ES-I3 (cell line): ENCODE results near the gene TNFRSF1A.

Experiments used
- H3K36me3 ChIP-seq: 2 replicates; pipeline ENCODE4 v1.6.1; 2013; ENCODE audit warnings: mild to moderate bottlenecking, low read length, control low read depth, moderate library complexity; ENCODE audit not compliant: insufficient read depth
- H3K4me1 ChIP-seq: 2 replicates; pipeline ENCODE4 v1.6.1; 2013; ENCODE audit warnings: mild to moderate bottlenecking, control low read depth, low read length; ENCODE audit not compliant: insufficient read depth
- H3K9ac ChIP-seq: 2 replicates; pipeline ENCODE4 v1.6.1; 2013; ENCODE audit warnings: low read depth, mild to moderate bottlenecking, low read length, moderate library complexity
- H3K9me3 ChIP-seq: 2 replicates; pipeline ENCODE4 v1.6.1; 2013; ENCODE audit warnings: mild to moderate bottlenecking, low read length, moderate library complexity; ENCODE audit not compliant: control insufficient read depth, insufficient read depth

TNFRSF1A gene

DNA sequence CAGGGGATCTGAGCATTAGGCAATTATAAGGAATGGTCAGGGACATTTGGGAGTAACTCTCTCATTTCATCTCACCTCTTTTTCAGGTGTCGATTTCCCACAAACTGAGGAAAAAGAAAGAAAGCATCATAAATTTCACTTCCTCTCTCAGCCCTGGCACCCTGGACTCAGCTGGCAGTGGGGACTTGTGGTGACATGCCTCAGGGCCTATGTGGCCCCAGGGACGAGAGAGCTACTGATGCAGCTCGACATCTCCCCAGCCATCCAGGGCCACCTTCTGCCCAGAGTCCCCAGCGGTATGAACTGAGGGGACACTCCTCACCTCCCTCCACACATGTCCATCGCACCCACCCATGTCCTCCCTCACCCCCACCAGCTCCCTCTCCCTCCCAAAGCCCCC, 11.7 kb downstream of the TNFRSF1A start:
- H3K36me3 ChIP-seq = peaks cover 31% of the 10 kb centered on the region
- no peak overlapping the region for H3K9ac ChIP-seq
- H3K9me3 ChIP-seq = no peaks in the 10 kb centered on the region
- peaks cover 28% of the 10 kb centered on the region for H3K4me1 ChIP-seq

- peaks cover 31% of the 10 kb centered on the region for H3K36me3 ChIP-seq
- peaks cover 28% of the 10 kb centered on the region for H3K4me1 ChIP-seq
- H3K9ac ChIP-seq = no peak overlapping the region
Measured at GRCh38 chr12:6329703-6330064, 12.2 kb downstream of the TNFRSF1A start.

DNA sequence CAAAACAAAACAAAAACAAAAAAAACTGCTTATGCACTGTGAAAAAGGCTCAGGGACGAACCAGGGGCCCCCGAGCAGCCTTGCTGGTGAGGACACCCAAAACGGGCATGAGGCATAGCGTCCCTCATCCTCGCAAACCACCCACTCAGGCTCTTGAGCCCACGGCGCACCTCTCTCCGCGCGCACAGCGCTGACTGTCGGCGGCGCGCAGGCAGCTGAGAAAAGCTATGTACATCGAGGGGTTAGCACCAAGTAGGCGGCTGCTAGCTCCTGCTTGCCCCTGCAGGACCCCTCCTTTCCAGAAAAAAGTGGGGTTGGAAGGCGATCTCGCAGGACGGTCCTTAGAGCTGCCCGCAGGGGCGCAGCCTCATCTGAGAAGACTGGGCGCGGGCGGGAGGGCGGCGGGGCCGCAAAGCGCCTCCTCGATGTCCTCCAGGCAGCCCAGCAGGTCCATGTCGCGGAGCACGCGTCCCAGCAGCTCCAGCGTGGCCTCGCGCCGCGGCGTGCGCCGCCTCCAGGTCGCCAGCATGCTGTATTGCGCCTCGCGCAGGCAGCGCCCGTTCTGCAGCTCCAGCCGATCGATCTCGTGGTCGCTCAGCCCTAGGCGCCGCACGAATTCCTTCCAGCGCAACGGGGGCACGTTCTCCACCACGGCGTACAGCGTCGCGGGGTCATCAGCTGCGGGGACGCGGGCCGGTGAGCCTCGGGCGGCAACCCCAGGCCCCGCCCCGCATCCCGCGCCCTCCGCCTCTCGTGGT, 12.8 kb downstream of the TNFRSF1A start:
- Histone ChIP-seq H3K9me3 (no peaks in the 10 kb centered on the region), H3K36me3 (peaks cover 27% of the 10 kb centered on the region), H3K4me1 (peaks cover 32% of the 10 kb centered on the region), H3K9ac (no peak overlapping the region)

More at GRCh38 chr12:6329703-6330064, 12.2 kb downstream of the TNFRSF1A start:
- H3K9me3 ChIP-seq = no peaks in the 10 kb centered on the region

DNA sequence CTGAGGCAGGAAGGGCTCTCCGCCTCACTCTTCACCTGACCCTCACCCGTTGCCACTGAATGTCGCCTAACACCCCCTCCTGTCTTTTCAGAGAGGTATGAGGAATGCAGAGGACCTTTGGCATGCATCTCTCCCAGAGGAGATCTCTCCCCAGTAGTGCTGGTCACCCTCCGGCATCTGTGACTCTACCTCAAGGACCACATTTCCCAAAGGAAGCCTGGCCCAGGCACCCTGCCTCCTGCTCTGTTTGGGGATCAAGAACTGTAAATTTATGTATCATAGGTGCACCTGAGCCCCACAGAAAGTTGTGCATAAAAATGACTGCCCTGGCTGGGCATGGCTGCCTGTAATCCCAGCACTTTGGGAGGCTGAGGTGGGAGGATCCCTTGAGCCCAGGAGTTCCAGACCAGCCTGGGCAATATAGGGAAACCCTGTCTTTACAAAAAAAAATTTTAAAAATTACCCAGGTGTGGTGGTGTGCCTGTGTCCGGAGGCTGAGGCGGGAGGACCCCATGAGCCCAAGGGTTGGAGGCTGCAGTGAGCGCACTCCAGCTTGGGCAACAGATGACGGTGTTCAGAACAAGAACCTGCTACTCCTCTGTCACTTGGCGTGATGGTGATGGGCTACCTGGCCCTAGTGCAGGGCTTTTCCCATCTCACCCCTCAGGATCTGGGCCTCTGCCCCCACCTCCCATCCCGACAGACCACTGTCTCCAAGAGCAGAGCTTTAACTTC, 13.7 kb downstream of the TNFRSF1A start:
- H3K9ac ChIP-seq = no peak overlapping the region
- no peaks in the 10 kb centered on the region for H3K9me3 ChIP-seq
- peaks cover 19% of the 10 kb centered on the region for H3K36me3 ChIP-seq
- peaks cover 38% of the 10 kb centered on the region for H3K4me1 ChIP-seq

- Histone ChIP-seq H3K9ac (no peak overlapping the region), H3K4me1 (peaks cover 39% of the 10 kb centered on the region), H3K36me3 (peaks cover 14% of the 10 kb centered on the region; the same call in 1 of the 2 replicates), H3K9me3 (no peaks in the 10 kb centered on the region)
Measured at GRCh38 chr12:6327229-6328041, 14.4 kb downstream of the TNFRSF1A start.

- Histone ChIP-seq H3K36me3 (peaks cover 13% of the 10 kb centered on the region; the same call in 1 of the 2 replicates), H3K9me3 (no peaks in the 10 kb centered on the region), H3K9ac (no peak overlapping the region), H3K4me1 (peaks cover 47% of the 10 kb centered on the region)
Measured at GRCh38 chr12:6326316-6327228, 15.3 kb downstream of the TNFRSF1A start.

- H3K9me3 ChIP-seq = no peaks in the 10 kb centered on the region
- H3K4me1 ChIP-seq = peaks cover 47% of the 10 kb centered on the region
- H3K9ac ChIP-seq = no peak overlapping the region
- H3K36me3 ChIP-seq = 0 out of 2 replicates have a peak, but pooled peaks cover 7% of the 10 kb centered on the region
Measured at GRCh38 chr12:6324936-6325750, 16.7 kb downstream of the TNFRSF1A start.

GRCh38 chr12:6323995-6324711, 17.7 kb downstream of the TNFRSF1A start:
- Histone ChIP-seq H3K9ac (peak overlapping the region; percentile 41), H3K36me3 (peaks cover 4% of the 10 kb centered on the region; the same call in 1 of the 2 replicates), H3K9me3 (no peaks in the 10 kb centered on the region), H3K4me1 (peaks cover 47% of the 10 kb centered on the region)

GRCh38 chr12:6323340-6323994, 18.4 kb downstream of the TNFRSF1A start:
- no peaks in the 10 kb centered on the region for H3K9me3 ChIP-seq
- peak overlapping the region; percentile 41 for H3K9ac ChIP-seq
- H3K36me3 ChIP-seq = peaks cover 4% of the 10 kb centered on the region
- H3K4me1 ChIP-seq = peaks cover 47% of the 10 kb centered on the region

DNA sequence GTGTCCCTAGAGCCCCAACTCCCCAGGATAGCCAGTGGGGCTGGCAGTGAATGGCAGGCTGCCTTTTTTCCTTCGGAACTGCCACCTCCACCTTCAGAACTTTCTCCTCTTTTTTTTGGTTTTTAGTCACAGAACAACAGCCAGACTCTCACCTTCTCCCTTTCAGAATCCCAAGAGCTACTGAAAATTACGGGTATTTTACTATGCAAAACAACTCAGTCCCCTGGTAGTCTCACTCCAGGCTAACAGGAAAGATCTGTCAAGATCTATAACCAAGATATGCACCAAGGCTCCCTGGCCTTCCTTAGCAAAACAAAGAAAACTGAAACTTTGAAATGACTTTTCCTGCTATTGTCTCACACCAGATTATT, 18.9 kb downstream of the TNFRSF1A start:
- Histone ChIP-seq H3K36me3 (peaks cover 1% of the 10 kb centered on the region), H3K9me3 (no peaks in the 10 kb centered on the region), H3K4me1 (peaks cover 43% of the 10 kb centered on the region), H3K9ac (0 out of 2 replicates have a peak overlapping the region, but pooled peaks have one; percentile 3)

- Histone ChIP-seq H3K9ac (no peak overlapping the region), H3K9me3 (no peaks in the 10 kb centered on the region), H3K36me3 (no peaks in the 10 kb centered on the region; the same call in none of the 2 replicates), H3K4me1 (peaks cover 37% of the 10 kb centered on the region)
Measured at GRCh38 chr12:6322352-6322751, 19.5 kb downstream of the TNFRSF1A start.

GRCh38 chr12:6321905-6322304, 20.0 kb downstream of the TNFRSF1A start:
- no peaks in the 10 kb centered on the region for H3K9me3 ChIP-seq
- H3K36me3 ChIP-seq = no peaks in the 10 kb centered on the region; the same call in none of the 2 replicates
- peaks cover 37% of the 10 kb centered on the region for H3K4me1 ChIP-seq
- H3K9ac ChIP-seq = no peak overlapping the region
